Neural crest cell (in vitro differentiated cells): ENCODE data around the gene SLC22A4. TPM values are rescaled to one million over a fixed set of nuclear protein-coding genes. Genes with fewer than 3 reads are reported as not detected.

Source experiments
- DNase-seq: peaks from one replicate; pipeline ENCODE4 v3.0.0; 2021; ENCODE audit warnings: low read depth, mixed read lengths, low spot score
- H3K27ac Mint-ChIP-seq: one replicate; pipeline ENCODE4 v1.8.0; 2021; ENCODE audit warnings: mild to moderate bottlenecking, mixed read lengths; ENCODE audit not compliant: unreplicated experiment
- H3K27me3 Mint-ChIP-seq: 2 replicates; pipeline ENCODE4 v1.8.0; 2021; ENCODE audit warnings: low read depth, mild to moderate bottlenecking, mixed read lengths
- H3K36me3 Mint-ChIP-seq: 2 replicates; pipeline ENCODE4 v1.8.0; 2021; ENCODE audit warnings: low read depth, mild to moderate bottlenecking, mixed read lengths
- H3K4me1 Mint-ChIP-seq: 2 replicates; pipeline ENCODE4 v1.8.0; 2021; ENCODE audit warnings: mixed read lengths
- H3K4me3 Mint-ChIP-seq: one replicate; pipeline ENCODE4 v1.8.0; 2021; ENCODE audit warnings: mild to moderate bottlenecking, mixed read lengths
- H3K9me3 Mint-ChIP-seq: 2 replicates; pipeline ENCODE4 v1.8.0; 2021; ENCODE audit warnings: mixed read lengths
- total RNA-seq: library from RNA; stranded (reverse); gene quantifications from 2 replicates; pipeline ENCODE4 v1.2.1, GENCODE V29; 2021
- TF ChIP-seq, protein P1 (sequence below): fragments of 200-600 bp; sonication (generic); conservative IDR thresholded peaks from 2 replicates; pipeline ENCODE4 v1.5.0; 2021; ENCODE audit warnings: antibody characterized with exemption, mild to moderate bottlenecking

Gene SLC22A4
- total RNA-seq, 1 donor from 2014 or later: 0.47 TPM

DNA sequence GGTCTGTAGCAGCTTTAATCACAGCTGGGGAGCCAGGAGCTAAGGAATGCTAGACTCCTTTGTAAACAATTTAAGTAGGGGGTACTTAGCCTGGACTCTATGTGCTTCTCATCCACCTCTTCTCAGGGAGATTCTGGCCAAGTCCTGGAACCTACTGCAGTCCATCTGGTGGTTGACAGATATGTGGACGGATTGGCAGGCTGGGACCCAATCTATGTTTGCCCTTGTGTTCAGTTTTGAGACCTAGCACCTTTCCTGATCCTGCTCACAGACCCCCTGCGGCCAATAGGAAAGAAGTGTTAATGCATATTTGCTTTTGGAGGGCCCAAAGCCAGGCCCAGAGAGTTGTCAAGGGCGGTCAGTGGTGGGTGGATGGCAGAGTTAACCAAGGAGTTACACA lies 81.8 kb downstream of the SLC22A4 start:
- Mint-ChIP-seq H3K36me3 (no peaks in the 10 kb centered on the region), H3K4me3 (no peak overlapping the region), H3K4me1 (no peaks in the 10 kb centered on the region), H3K27ac (no peak overlapping the region), H3K9me3 (no peaks in the 10 kb centered on the region), H3K27me3 (peaks cover 3% of the 10 kb centered on the region)
- TF ChIP-seq, protein P1, sequence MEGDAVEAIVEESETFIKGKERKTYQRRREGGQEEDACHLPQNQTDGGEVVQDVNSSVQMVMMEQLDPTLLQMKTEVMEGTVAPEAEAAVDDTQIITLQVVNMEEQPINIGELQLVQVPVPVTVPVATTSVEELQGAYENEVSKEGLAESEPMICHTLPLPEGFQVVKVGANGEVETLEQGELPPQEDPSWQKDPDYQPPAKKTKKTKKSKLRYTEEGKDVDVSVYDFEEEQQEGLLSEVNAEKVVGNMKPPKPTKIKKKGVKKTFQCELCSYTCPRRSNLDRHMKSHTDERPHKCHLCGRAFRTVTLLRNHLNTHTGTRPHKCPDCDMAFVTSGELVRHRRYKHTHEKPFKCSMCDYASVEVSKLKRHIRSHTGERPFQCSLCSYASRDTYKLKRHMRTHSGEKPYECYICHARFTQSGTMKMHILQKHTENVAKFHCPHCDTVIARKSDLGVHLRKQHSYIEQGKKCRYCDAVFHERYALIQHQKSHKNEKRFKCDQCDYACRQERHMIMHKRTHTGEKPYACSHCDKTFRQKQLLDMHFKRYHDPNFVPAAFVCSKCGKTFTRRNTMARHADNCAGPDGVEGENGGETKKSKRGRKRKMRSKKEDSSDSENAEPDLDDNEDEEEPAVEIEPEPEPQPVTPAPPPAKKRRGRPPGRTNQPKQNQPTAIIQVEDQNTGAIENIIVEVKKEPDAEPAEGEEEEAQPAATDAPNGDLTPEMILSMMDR: no peak
- no peak for DNase-seq

GRCh38 chr5:132376694-132377641 lies 82.8 kb downstream of the SLC22A4 start:
- H3K27ac Mint-ChIP-seq: no peak overlapping the region
- no peaks in the 10 kb centered on the region for H3K4me1 Mint-ChIP-seq
- DNase-seq: no peak
- no peaks in the 10 kb centered on the region for H3K36me3 Mint-ChIP-seq
- no peak overlapping the region for H3K4me3 Mint-ChIP-seq
- H3K9me3 Mint-ChIP-seq: no peaks in the 10 kb centered on the region
- TF ChIP-seq, protein P1: no peak
- no peaks in the 10 kb centered on the region for H3K27me3 Mint-ChIP-seq

GRCh38 chr5:132377738-132378137 lies 83.5 kb downstream of the SLC22A4 start:
- TF ChIP-seq, protein P1: no peak
- H3K27ac Mint-ChIP-seq: no peak overlapping the region
- H3K4me1 Mint-ChIP-seq: no peaks in the 10 kb centered on the region
- H3K27me3 Mint-ChIP-seq: no peaks in the 10 kb centered on the region
- no peaks in the 10 kb centered on the region for H3K36me3 Mint-ChIP-seq
- H3K4me3 Mint-ChIP-seq: no peak overlapping the region
- no peaks in the 10 kb centered on the region for H3K9me3 Mint-ChIP-seq
- DNase-seq: no peak

DNA sequence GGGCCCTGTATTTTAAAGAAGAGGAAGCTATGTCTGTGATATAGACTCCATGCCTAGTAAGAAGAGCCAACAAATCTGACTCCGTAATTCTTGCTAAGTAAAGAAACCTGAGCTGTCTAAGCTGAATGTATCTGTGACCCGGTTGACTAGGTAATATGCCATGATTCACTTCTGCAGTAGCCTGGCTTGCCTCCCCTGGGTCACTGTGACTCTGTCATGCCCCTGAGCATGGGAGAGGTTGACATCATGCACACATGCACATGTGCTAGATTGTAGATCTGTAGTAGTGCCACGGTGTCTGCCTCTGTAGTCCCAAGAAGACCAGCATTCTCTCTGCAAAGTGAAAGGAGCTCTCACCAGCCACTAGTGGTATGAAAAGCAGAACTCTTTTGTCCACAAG lies 84.4 kb downstream of the SLC22A4 start:
- Mint-ChIP-seq H3K4me1 (no peaks in the 10 kb centered on the region), H3K36me3 (no peaks in the 10 kb centered on the region), H3K9me3 (no peaks in the 10 kb centered on the region), H3K27ac (no peak overlapping the region), H3K27me3 (no peaks in the 10 kb centered on the region), H3K4me3 (no peak overlapping the region)
- TF ChIP-seq, protein P1: no peak
- DNase-seq: no peak

GRCh38 chr5:132380047-132380446 lies 85.9 kb downstream of the SLC22A4 start:
- Mint-ChIP-seq H3K9me3 (no peaks in the 10 kb centered on the region), H3K4me1 (no peaks in the 10 kb centered on the region), H3K4me3 (no peak overlapping the region), H3K27me3 (no peaks in the 10 kb centered on the region), H3K27ac (no peak overlapping the region), H3K36me3 (no peaks in the 10 kb centered on the region)
- TF ChIP-seq, protein P1: no peak
- DNase-seq: no peak
